A549 (cell line): Measurements from ENCODE around the gene MYO1C. TPM values are rescaled to one million over a fixed set of nuclear protein-coding genes. Genes with fewer than 3 reads are reported as not detected.
A peak's percentile ranks its signal among the peaks of the same experiment; 100 is the strongest.

ENCODE experiments used
- ATAC-seq, 2 experiments: fragments of 200-7000 bp in 1 of 2; fragments of >200 bp in 1 of 2; cut with Nextera tagmentation in 1 of 2; cut with Tn5 transposase in 1 of 2; 3 replicates each; pipeline versions ENCODE4 v1.8.0 to v1.9.1; 2018 to 2020; ENCODE audit warnings: mild to moderate bottlenecking in 1 of 2, moderate library complexity in 1 of 2
- CTCF ChIA-PET: fragments of 300-600 bp; sonication (Branson Sonifier 250); formaldehyde crosslinking; extraction: SDS; loops from one replicate; lab custom pipeline; 2021; ENCODE audit warnings: antibody characterized with exemption, inconsistent platforms; lab: Yijun Ruan, JAX
- POLR2A ChIA-PET: fragments of 350-600 bp; formaldehyde crosslinking; extraction: SDS; loops from one replicate; lab custom pipeline; 2021; ENCODE audit warnings: antibody characterized with exemption, inconsistent platforms; lab: Yijun Ruan, JAX
- DNase-seq, 2 experiments: peaks; one replicate each; pipeline versions ENCODE4 v3.0.0 to v3.0.0-alpha.2; 2011 to 2016; ENCODE audit warnings: low read depth in 1 of 2, low spot score in 1 of 2
- FAIRE-seq: peaks from 2 replicates; lab custom pipeline; 2011; peaks lifted over from hg19 to GRCh38; lab: Jason Lieb, UNC
- H3K27ac ChIP-seq, 2 experiments: fragments of >200 bp; sonication (Bioruptor Twin); formaldehyde crosslinking; 3 replicates each; pipeline ENCODE4 v1.5.1; 2016 to 2017
- H3K4me1 ChIP-seq: fragments of >200 bp; sonication (Bioruptor Twin); formaldehyde crosslinking; 3 replicates; pipeline ENCODE4 v1.6.1; 2016
- H3K4me2 ChIP-seq: fragments of >200 bp; sonication (Bioruptor Twin); formaldehyde crosslinking; 3 replicates; pipeline ENCODE4 v1.6.1; 2016
- H3K4me3 ChIP-seq: fragments of >200 bp; sonication (Bioruptor Twin); formaldehyde crosslinking; 3 replicates; pipeline ENCODE4 v1.5.1; 2016
- H3K9me3 ChIP-seq: fragments of >200 bp; sonication (Bioruptor Twin); formaldehyde crosslinking; 3 replicates; pipeline ENCODE4 v1.6.1; 2016
- BHLHE40 ChIP-seq: IDR thresholded peaks from 2 replicates; pipeline ENCODE4 v1.6.1; 2012; ENCODE audit warnings: low read depth, low read length, inconsistent platforms
- CEBPB ChIP-seq, 2 experiments: fragments of >200 bp in 1 of 2; sonication (Bioruptor Twin) in 1 of 2; formaldehyde crosslinking in 1 of 2; IDR thresholded peaks; 2 replicates each; pipeline ENCODE4 v1.6.1; 2012 to 2016
- ESRRA ChIP-seq: fragments of 150-350 bp; IDR thresholded peaks from 2 replicates; pipeline ENCODE4 v1.6.1; 2014; ENCODE audit warnings: mild to moderate bottlenecking, low read length, borderline replicate concordance
- FOSB ChIP-seq: fragments of 250-450 bp; sonication (Bioruptor Pico); IDR thresholded peaks from 2 replicates; pipeline ENCODE4 v1.5.0; 2020; ENCODE audit warnings: mild to moderate bottlenecking, moderate library complexity
- FOXS1 ChIP-seq: fragments of 250-450 bp; sonication (Bioruptor Pico); IDR thresholded peaks from 2 replicates; pipeline ENCODE4 v1.5.0; 2020; ENCODE audit warnings: mild to moderate bottlenecking, moderate library complexity
- GATA3 ChIP-seq: IDR thresholded peaks from 2 replicates; pipeline ENCODE4 v1.6.1; 2012; ENCODE audit warnings: borderline replicate concordance
- HDAC2 ChIP-seq: fragments of 200-600 bp; sonication (generic); IDR thresholded peaks from 2 replicates; pipeline ENCODE4 v1.6.1; 2016
- HES2 ChIP-seq: fragments of >200 bp; sonication (Bioruptor Twin); formaldehyde crosslinking; IDR thresholded peaks from 2 replicates; pipeline ENCODE4 v1.6.1; 2016
- HOXA7 ChIP-seq: fragments of 250-450 bp; sonication (Bioruptor Pico); IDR thresholded peaks from 2 replicates; pipeline ENCODE4 v1.5.0; 2020; ENCODE audit warnings: mild to moderate bottlenecking, moderate library complexity
- JUN ChIP-seq, 2 experiments: fragments of >200 bp; sonication (Bioruptor Twin); formaldehyde crosslinking; IDR thresholded peaks; 2 replicates in 1 of 2; 3 replicates in 1 of 2; pipeline ENCODE4 v1.6.1; 2016 to 2017
- JUNB ChIP-seq: fragments of >200 bp; sonication (Bioruptor Twin); formaldehyde crosslinking; IDR thresholded peaks from 2 replicates; pipeline ENCODE4 v1.6.1; 2016
- KDM5A ChIP-seq: fragments of 200-600 bp; sonication (generic); IDR thresholded peaks from 2 replicates; pipeline ENCODE4 v1.6.1; 2016; ENCODE audit warnings: antibody characterized with exemption, mild to moderate bottlenecking
- MAFK ChIP-seq: fragments of 450-650 bp; IDR thresholded peaks from 2 replicates; pipeline ENCODE4 v1.6.1; 2014; ENCODE audit not compliant: partially characterized antibody
- MAX ChIP-seq: IDR thresholded peaks from 2 replicates; pipeline ENCODE4 v1.6.1; 2012
- MAZ ChIP-seq: fragments of 150-350 bp; IDR thresholded peaks from 2 replicates; pipeline ENCODE4 v1.6.1; 2014; ENCODE audit warnings: antibody characterized with exemption, low read depth, low read length, borderline replicate concordance
- MYC ChIP-seq: IDR thresholded peaks from 2 replicates; pipeline ENCODE4 v1.6.1; 2012; ENCODE audit warnings: mild to moderate bottlenecking, inconsistent platforms, low read length, improper control_type of control experiment, borderline replicate concordance
- NFE2L2 ChIP-seq: fragments of 150-350 bp; conservative IDR thresholded peaks from 2 replicates; pipeline ENCODE4 v1.6.1; 2014; ENCODE audit warnings: low read length
- NPAS2 ChIP-seq: fragments of 250-450 bp; sonication (Bioruptor Pico); IDR thresholded peaks from 2 replicates; pipeline ENCODE4 v1.8.0; 2022; ENCODE audit warnings: mild to moderate bottlenecking, moderate library complexity, borderline replicate concordance
- NR3C1 ChIP-seq: fragments of >200 bp; sonication (Bioruptor Twin); formaldehyde crosslinking; IDR thresholded peaks from 3 replicates; pipeline ENCODE4 v1.6.1; 2017
- POLR2AphosphoS2 ChIP-seq: conservative IDR thresholded peaks from 2 replicates; pipeline ENCODE4 v1.6.1; 2012; ENCODE audit warnings: low read length, improper control_type of control experiment, inconsistent platforms
- RCOR1 ChIP-seq: fragments of 150-350 bp; IDR thresholded peaks from 2 replicates; pipeline ENCODE4 v1.6.1; 2014; ENCODE audit warnings: antibody characterized with exemption, low read length, low read depth
- REST ChIP-seq: fragments of 200-600 bp; sonication (generic); IDR thresholded peaks from 2 replicates; pipeline ENCODE4 v1.6.1; 2016; ENCODE audit warnings: antibody characterized with exemption, mild to moderate bottlenecking, moderate library complexity
- RFX5 ChIP-seq: fragments of 450-650 bp; IDR thresholded peaks from 2 replicates; pipeline ENCODE4 v1.7.1; 2014; ENCODE audit warnings: antibody characterized with exemption, mild to moderate bottlenecking, moderate library complexity
- TP53 ChIP-seq: fragments of 250-450 bp; sonication (Bioruptor Pico); IDR thresholded peaks from 2 replicates; pipeline ENCODE4 v1.5.0; 2021; ENCODE audit warnings: mild to moderate bottlenecking, moderate library complexity
- USF2 ChIP-seq: fragments of 450-650 bp; IDR thresholded peaks from 2 replicates; pipeline ENCODE4 v1.6.1; 2014; ENCODE audit warnings: antibody characterized with exemption
- ZC3H11A ChIP-seq: fragments of 450-650 bp; IDR thresholded peaks from 2 replicates; pipeline ENCODE4 v1.6.1; 2014; ENCODE audit warnings: antibody characterized with exemption, mild to moderate bottlenecking
- ZNF302 ChIP-seq: fragments of 250-450 bp; sonication (Bioruptor Pico); IDR thresholded peaks from 2 replicates; pipeline ENCODE4 v1.9.0; 2021; ENCODE audit warnings: inconsistent platforms, mild to moderate bottlenecking, moderate library complexity
- ZSCAN20 ChIP-seq: fragments of 250-450 bp; sonication (Bioruptor Pico); IDR thresholded peaks from 2 replicates; pipeline ENCODE4 v1.8.0; 2022; ENCODE audit warnings: mild to moderate bottlenecking, moderate library complexity
- WGBS: methylation state at CpG from one replicate; pipeline ENCODE4 v1.1.6; 2017; ENCODE audit errors: missing lambda C conversion rate; 5-methylcytosine and 5-hydroxymethylcytosine counted together
- polyA plus RNA-seq, 4 experiments: library from polyadenylated mRNA; depleted of rRNA in 3 of 4; stranded (reverse); fragments of >200 nt; fragmentation: RNase III in 1 of 4; extraction: RNeasy Plus Mini Kit Qiagen cat#74134 plus additional on column Dnase treatment in 1 of 4; gene quantifications; 2 replicates in 3 of 4; 3 replicates in 1 of 4; pipeline ENCODE4 v1.2.3, GENCODE V29; 2011 to 2017

The MYO1C gene
- polyA plus RNA-seq, 2 of the 4 experiments (the other 2 are of a cell fraction) = 101 to 123 TPM

- peak; percentile 73 for TF ChIP-seq REST
- 0 out of 2 replicates have a peak, but pooled peaks have one; percentile 56 for TF ChIP-seq FOSB (CRISPR knock-in tag)
- TF ChIP-seq HDAC2 = peak; percentile 100
- peak in 1 of 2 experiments; percentile 70; a peak in 3 of 5 replicates for TF ChIP-seq JUN (IDR thresholded peaks at IDR 0.05)
- TF ChIP-seq ZSCAN20 (CRISPR knock-in tag) = no peak
- TF ChIP-seq ZNF302 (CRISPR knock-in tag) = no peak
- TF ChIP-seq TP53 (CRISPR knock-in tag) = no peak
- peak; percentile 73; the same call in 1 of the 2 replicates for TF ChIP-seq MAZ
- TF ChIP-seq HOXA7 (CRISPR knock-in tag) = no peak
- no peak for TF ChIP-seq JUNB
- 0 out of 2 replicates have a peak, but pooled peaks have one; percentile 60 for TF ChIP-seq FOXS1 (CRISPR knock-in tag)
- TF ChIP-seq, all 56 proteins: peak for 17
These were observed 23.1 kb downstream of the MYO1C start (continued) for GRCh38 chr17:1469231-1469852.

- ATAC-seq = no peak
- POLR2A ChIA-PET = no interaction called here
- 79% methylated on average over 21 of the region's 21 CpGs for WGBS
- Histone ChIP-seq H3K9me3 (no peaks in the 10 kb centered on the region), H3K4me2 (no peak overlapping the region), H3K4me3 (no peak overlapping the region), H3K27ac (no peak overlapping the region)
- CTCF ChIA-PET = no interaction called here
- no peak for DNase-seq
- TF ChIP-seq RCOR1 (no peak), POLR2AphosphoS2 (no peak), CEBPB (IDR thresholded peaks at IDR 0.05) (peak in 1 of 2 experiments; percentile 35; a peak in 1 of 4 replicates), FOXS1 (CRISPR knock-in tag) (no peak), KDM5A (no peak)
- TF ChIP-seq, all 56 proteins: peak for 1
- no peaks in the 10 kb centered on the region for H3K4me1 ChIP-seq
- no peak for FAIRE-seq
These were observed 24.5 kb downstream of the MYO1C start for GRCh38 chr17:1467898-1468492.

GRCh38 chr17:1467258-1467657, 25.2 kb downstream of the MYO1C start:
- CTCF ChIA-PET = no interaction called here
- FAIRE-seq = no peak
- POLR2A ChIA-PET = no interaction called here

More at GRCh38 chr17:1467258-1467657, 25.2 kb downstream of the MYO1C start:
- WGBS = 96% methylated on average over 5 of the region's 16 CpGs
- Histone ChIP-seq H3K27ac (no peak overlapping the region), H3K9me3 (no peaks in the 10 kb centered on the region), H3K4me2 (no peak overlapping the region), H3K4me1 (no peaks in the 10 kb centered on the region), H3K4me3 (no peak overlapping the region)
- no peak for DNase-seq
- TF ChIP-seq MYC (no peak), MAX (no peak), RFX5 (no peak), ZC3H11A (no peak), NPAS2 (CRISPR knock-in tag) (no peak), FOXS1 (CRISPR knock-in tag) (no peak), NR3C1 (no peak), NFE2L2 (no peak), REST (no peak), USF2 (no peak), GATA3 (no peak), MAFK (no peak), HES2 (no peak), ESRRA (no peak), BHLHE40 (no peak)
- ATAC-seq = no peak
